GM18505 (cell line): ENCODE results near the gene TGFB2.
"Not testable (repeated sequence)": the region's sequence is repeated elsewhere in the genome, so short reads cannot be mapped to it uniquely, and the experiment has no call there.

Experiments used
- ATAC-seq: cut with Tn5 transposase; IDR thresholded peaks from one replicate; pipeline ENCODE4 v1.9.1; 2021; ENCODE audit not compliant: unreplicated experiment
- POLR2A ChIP-seq: IDR thresholded peaks from 4 replicates; pipeline ENCODE4 v1.6.1; 2011; ENCODE audit warnings: borderline replicate concordance; ENCODE audit not compliant: insufficient read depth, insufficient read length; ENCODE audit errors: extremely low read depth

The TGFB2 gene

GRCh38 chr1:218344814-218345672 is at the start of gene TGFB2:
TSS of gene TGFB2 (plus strand) at chr1:218345336. CDS start at chr1:218346702, 1,366 bp downstream.
- ATAC-seq = peak; percentile 34
- TF ChIP-seq POLR2A = no peak

- no peak for TF ChIP-seq POLR2A
- ATAC-seq = no peak
Measured at GRCh38 chr1:218296162-218296561, 49.0 kb upstream of the TGFB2 start.

DNA sequence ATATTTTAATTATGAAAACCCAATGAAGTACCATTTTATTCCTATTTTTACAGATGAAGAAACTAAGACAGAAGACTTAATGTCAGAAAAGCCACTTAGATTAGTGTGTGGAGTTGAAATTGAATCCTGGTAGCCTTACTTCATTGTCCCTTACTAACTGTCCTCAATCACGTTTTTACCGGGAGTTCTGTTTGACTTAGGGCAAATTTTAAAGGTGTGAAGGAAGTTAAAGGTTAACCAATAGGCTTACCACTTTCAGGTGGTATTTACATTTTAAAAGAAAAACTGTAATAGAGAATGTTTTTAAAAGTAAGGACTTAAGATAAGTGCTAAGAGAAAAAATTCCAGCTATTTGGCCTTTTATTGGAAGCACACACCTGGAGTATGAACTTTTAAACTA is 47.7 kb upstream of the TGFB2 start:
- no peak for ATAC-seq
- no peak for TF ChIP-seq POLR2A

- no peak for TF ChIP-seq POLR2A
- ATAC-seq = no peak
Measured at GRCh38 chr1:218297867-218298266, 47.3 kb upstream of the TGFB2 start.

GRCh38 chr1:218298398-218298797 is 46.7 kb upstream of the TGFB2 start:
- no peak for TF ChIP-seq POLR2A
- ATAC-seq = no peak

- ATAC-seq = peak; percentile 55
Measured at GRCh38 chr1:218299416-218299815, 45.7 kb upstream of the TGFB2 start.

DNA sequence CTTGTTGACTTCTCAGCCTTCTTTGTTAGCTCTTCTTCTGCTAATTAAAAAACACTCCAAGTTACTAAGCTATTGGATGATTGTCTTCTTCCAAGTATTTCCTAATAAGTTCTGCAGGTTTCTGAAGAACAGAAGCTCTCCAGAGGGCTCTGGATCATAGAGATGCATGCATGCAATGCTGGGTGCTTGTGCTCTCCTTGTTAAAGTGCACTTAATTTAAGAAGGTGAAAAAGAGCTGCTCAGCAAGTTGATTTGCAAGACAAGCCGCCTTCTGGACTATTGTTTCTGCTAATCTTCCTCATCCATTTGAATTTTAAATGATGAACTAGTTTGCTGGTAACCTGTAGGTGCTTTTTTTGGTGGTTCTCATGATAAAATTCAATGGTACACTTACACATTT is 43.9 kb upstream of the TGFB2 start:
- no peak for ATAC-seq
- TF ChIP-seq POLR2A = no peak

More at GRCh38 chr1:218299416-218299815, 45.7 kb upstream of the TGFB2 start:
- TF ChIP-seq POLR2A = no peak

GRCh38 chr1:218302155-218302554 is 43.0 kb upstream of the TGFB2 start:
- ATAC-seq = no peak
- TF ChIP-seq POLR2A = no peak

DNA sequence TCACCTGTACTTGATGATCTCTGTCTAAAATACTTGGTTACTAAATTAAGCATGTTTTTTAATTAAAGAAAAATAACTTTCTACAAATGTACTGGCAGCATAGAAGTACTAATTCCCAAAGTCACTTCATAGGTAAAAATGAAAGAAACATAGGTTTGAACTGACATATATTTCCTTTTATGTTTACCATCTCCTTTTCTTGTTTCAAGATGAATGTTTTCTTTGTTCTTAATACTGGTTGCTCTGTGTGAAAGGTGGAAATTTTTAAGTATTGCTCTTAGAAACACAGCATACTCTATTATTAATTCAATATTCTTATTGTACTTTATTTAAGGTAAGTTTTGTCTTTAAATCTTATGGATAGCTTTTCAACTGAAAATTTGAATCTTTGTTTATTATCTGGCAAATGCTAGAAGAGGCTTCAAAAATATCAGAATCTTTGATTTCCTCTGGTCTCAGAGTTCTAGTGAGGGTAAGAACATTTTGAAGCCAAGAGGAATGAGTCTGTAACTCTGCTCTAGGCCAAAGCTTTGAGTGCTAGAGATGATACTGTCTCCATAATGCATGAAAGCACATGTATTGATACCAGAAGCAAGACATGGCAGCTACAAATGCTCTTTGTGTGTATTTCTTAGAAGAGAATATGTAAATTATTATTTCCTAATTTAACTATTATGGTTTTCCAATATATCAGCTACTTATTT is 41.8 kb upstream of the TGFB2 start:
- no peak for ATAC-seq
- no peak for TF ChIP-seq POLR2A

DNA sequence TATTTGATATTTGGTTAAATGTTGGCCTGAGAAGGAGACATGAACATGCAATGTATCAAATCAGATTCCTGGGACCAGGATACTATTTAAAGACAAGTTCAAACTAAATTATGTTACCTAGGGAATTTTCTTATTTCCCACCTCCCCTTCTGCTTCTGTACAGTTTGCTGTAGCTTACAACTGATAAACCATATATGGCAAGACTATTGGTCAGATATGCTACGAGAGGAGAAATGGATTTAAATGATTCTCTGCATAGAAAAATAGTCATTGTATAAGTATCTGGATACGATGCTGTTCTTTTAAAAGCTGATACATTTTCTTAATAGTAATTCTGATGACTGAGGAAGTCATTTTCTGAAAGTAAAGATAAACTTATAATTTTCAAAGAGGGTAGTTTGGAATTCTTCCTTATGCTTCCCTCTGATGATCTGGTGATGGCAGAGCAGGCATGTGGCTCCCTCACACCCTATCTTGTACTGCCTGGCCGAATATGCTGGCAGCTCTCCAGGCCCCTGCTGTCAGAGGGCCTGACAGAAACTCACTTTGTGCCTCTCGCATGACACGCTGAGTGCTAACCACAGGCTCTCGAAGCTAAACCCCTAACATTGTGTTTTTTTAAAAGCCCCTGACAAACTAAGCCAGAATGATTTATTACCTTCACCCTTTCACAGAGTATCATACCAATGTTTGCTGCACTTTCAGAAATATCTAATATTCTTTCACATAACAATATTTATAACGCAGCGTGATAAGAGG is 40.7 kb upstream of the TGFB2 start:
- TF ChIP-seq POLR2A = no peak
- peak; percentile 60 for ATAC-seq

GRCh38 chr1:218305472-218306064 is 39.6 kb upstream of the TGFB2 start:
- no peak for TF ChIP-seq POLR2A
- ATAC-seq = no peak

DNA sequence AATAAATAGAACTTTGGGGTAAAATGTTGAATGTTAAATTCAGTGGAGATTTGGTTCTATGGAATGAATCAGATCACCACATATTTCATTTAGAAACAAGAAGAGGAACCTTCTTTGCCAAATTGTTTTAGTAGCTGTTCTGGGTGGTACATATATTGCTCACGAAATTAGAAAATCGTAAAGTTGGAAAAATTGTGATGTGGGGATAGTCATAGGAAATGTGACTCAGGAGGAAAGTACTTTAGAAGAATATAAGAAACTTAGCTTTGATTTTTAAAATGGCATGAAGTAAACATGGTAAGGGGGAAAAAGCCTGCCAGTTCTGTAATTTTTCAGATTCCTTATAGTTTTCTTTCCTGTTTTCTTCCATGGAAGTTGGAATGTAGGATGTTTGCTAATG is 32.6 kb upstream of the TGFB2 start:
- ATAC-seq = no peak
- no peak for TF ChIP-seq POLR2A

DNA sequence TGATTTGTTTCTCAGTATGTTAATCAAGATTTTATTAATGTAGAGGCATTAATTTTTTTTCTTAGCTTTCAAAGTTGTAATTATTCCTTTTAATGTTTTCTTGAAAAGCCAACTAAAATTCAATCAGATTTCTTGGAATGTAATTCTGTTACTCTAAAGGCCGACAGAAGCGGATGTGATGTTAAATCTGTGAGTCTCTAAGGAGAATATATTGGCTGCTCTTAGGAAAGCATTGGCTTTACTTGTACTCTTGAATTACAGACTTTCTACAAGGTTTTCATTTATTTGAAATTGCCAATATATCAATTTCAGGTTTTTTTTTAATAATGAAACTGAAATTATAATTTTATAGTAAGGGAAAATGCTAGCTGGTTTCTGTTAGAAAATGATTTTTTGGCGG is 30.8 kb upstream of the TGFB2 start:
- ATAC-seq = no peak
- TF ChIP-seq POLR2A = no peak

- no peak for TF ChIP-seq POLR2A
- no peak for ATAC-seq
Measured at GRCh38 chr1:218315638-218316037, 29.5 kb upstream of the TGFB2 start.

DNA sequence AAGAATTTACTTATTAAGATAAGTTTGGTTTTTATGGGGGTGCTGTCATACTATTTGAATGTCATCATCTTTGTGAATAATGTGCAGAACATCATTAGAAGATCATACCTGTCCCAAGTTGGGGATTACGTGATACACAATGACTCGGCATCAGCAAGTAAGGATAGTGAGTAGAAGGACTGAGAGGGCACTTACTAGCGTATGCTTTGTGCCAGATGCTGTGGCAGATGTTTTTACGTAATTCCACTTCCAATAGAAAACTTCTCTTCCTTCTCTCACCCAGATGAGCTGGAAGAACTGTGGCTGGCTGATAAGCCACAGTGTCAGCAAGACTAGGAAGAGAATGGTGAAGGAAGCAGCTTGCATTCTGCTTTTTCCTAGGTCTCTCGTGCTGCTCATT is 28.1 kb upstream of the TGFB2 start:
- ATAC-seq = no peak

GRCh38 chr1:218320182-218320581 is 25.0 kb upstream of the TGFB2 start:
- not testable (repeated sequence) for ATAC-seq

More for the DNA sequence above, 28.1 kb upstream of the TGFB2 start:
- no peak for TF ChIP-seq POLR2A
